ENCODE data around the gene NBAS.

- TF ChIP-seq, protein P1, sequence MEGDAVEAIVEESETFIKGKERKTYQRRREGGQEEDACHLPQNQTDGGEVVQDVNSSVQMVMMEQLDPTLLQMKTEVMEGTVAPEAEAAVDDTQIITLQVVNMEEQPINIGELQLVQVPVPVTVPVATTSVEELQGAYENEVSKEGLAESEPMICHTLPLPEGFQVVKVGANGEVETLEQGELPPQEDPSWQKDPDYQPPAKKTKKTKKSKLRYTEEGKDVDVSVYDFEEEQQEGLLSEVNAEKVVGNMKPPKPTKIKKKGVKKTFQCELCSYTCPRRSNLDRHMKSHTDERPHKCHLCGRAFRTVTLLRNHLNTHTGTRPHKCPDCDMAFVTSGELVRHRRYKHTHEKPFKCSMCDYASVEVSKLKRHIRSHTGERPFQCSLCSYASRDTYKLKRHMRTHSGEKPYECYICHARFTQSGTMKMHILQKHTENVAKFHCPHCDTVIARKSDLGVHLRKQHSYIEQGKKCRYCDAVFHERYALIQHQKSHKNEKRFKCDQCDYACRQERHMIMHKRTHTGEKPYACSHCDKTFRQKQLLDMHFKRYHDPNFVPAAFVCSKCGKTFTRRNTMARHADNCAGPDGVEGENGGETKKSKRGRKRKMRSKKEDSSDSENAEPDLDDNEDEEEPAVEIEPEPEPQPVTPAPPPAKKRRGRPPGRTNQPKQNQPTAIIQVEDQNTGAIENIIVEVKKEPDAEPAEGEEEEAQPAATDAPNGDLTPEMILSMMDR (IDR thresholded peaks at IDR 0.05; ENCODE audit: low read depth, low read length), result no peak
- TF ChIP-seq EZH2phosphoT487 (IDR thresholded peaks at IDR 0.05; ENCODE audit: low read depth), result no peak
These were observed 134.5 kb downstream of the NBAS start for GRCh38 chr2:15426606-15427005.
